Skin epidermis (tissue), 12 donors: ENCODE results near the gene MSTO1.
"Not testable (repeated sequence)": the region's sequence is repeated elsewhere in the genome, so short reads cannot be mapped to it uniquely, and the experiment has no call there.

Source experiments
- H3K27ac ChIP-seq, 21 experiments: fragments of 200-600 bp; sonication (generic) in 11 of 21; one replicate each; pipeline ENCODE4 v1.5.0; 2020; ENCODE audit warnings: mild to moderate bottlenecking in 3 of 21, inconsistent platforms in 2 of 21, moderate library complexity in 2 of 21
- H3K4me3 ChIP-seq, 7 experiments: fragments of 200-600 bp; sonication (generic) in 2 of 7; one replicate each; pipeline ENCODE4 v1.5.0; 2020; ENCODE audit warnings: inconsistent platforms in 2 of 7, mild to moderate bottlenecking in 2 of 7, moderate library complexity in 1 of 7

MSTO1 gene

DNA sequence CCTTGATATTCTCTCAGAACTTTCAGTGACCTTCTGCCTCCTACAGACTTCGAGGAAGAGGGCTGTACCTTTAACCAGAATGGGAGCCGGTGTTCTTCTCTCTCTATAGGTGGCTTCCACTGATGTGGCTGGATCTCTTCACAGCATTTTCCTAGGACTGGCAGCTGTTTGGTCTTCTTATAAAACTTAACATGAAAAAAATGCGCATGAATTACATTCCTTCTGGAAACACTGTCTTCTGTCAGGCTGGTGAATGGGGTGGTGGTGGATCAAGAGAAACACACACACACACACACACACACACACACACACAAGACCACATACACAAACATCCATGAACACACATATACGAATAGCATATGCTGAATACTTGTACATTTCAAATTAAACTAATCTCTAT is 51.2 kb downstream of the MSTO1 start:
- not testable (repeated sequence) for H3K27ac ChIP-seq

More for the DNA sequence above, 51.2 kb downstream of the MSTO1 start:
- not testable (repeated sequence) for H3K4me3 ChIP-seq
